ENCODE measurements around the gene GINS1.

- no peak for TF ChIP-seq REST (IDR thresholded peaks at IDR 0.05; ENCODE audit: low read depth)
- no peak for TF ChIP-seq EZH2 (IDR thresholded peaks at IDR 0.05)
- no peak for TF ChIP-seq POLR2AphosphoS5 (IDR thresholded peaks at IDR 0.05; ENCODE audit: low read depth, low read length)
- TF ChIP-seq, protein P1, sequence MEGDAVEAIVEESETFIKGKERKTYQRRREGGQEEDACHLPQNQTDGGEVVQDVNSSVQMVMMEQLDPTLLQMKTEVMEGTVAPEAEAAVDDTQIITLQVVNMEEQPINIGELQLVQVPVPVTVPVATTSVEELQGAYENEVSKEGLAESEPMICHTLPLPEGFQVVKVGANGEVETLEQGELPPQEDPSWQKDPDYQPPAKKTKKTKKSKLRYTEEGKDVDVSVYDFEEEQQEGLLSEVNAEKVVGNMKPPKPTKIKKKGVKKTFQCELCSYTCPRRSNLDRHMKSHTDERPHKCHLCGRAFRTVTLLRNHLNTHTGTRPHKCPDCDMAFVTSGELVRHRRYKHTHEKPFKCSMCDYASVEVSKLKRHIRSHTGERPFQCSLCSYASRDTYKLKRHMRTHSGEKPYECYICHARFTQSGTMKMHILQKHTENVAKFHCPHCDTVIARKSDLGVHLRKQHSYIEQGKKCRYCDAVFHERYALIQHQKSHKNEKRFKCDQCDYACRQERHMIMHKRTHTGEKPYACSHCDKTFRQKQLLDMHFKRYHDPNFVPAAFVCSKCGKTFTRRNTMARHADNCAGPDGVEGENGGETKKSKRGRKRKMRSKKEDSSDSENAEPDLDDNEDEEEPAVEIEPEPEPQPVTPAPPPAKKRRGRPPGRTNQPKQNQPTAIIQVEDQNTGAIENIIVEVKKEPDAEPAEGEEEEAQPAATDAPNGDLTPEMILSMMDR (IDR thresholded peaks at IDR 0.05 in 2 of 3, conservative IDR thresholded peaks at IDR 0.05 in 1 of 3; ENCODE audit: borderline replicate concordance in 1 of 3, insufficient read depth in 1 of 3, low read depth in 2 of 3, low read length in 2 of 3): no peak
- no peak for TF ChIP-seq YY1 (IDR thresholded peaks at IDR 0.05; ENCODE audit: extremely low read depth, insufficient replicate concordance, low read depth, low read length)
- no peak for TF ChIP-seq POLR2A (IDR thresholded peaks at IDR 0.05; ENCODE audit: borderline replicate concordance, extremely low read depth, insufficient read depth, insufficient read length)
- TF ChIP-seq ZBTB33 (IDR thresholded peaks at IDR 0.05; ENCODE audit: extremely low read depth, insufficient replicate concordance, low read length): no peak
- no peak for TF ChIP-seq SIN3A (IDR thresholded peaks at IDR 0.05; ENCODE audit: low read depth)
- no peak for TF ChIP-seq RAD21 (IDR thresholded peaks at IDR 0.05; ENCODE audit: low read depth)
- no peak for TF ChIP-seq ELF1 (IDR thresholded peaks at IDR 0.05; ENCODE audit: borderline replicate concordance, low read depth)
- no peak for TF ChIP-seq TCF7L2 (IDR thresholded peaks at IDR 0.05; ENCODE audit: borderline replicate concordance, extremely low read depth, insufficient read depth, insufficient read length)
- TF ChIP-seq EGR1 (IDR thresholded peaks at IDR 0.05; ENCODE audit: low read depth): no peak
- TF ChIP-seq MAX (IDR thresholded peaks at IDR 0.05): no peak
- TF ChIP-seq EZH2phosphoT487 (IDR thresholded peaks at IDR 0.05; ENCODE audit: borderline replicate concordance): no peak
These were observed 9.7 kb upstream of the GINS1 start for GRCh38 chr20:25397821-25398220.

Data from HCT116 (cell line).